Ovary (tissue), 9 donors: ENCODE measurements around the gene TMEM131. TPM values are rescaled to one million over a fixed set of nuclear protein-coding genes. Genes with fewer than 3 reads are reported as not detected.

Source experiments
- DNase-seq, 5 donors: peaks; one replicate each; pipeline ENCODE4 v3.0.0-alpha.2; 2019 to 2020
- H3K27ac ChIP-seq, 2 donors: fragments of 200-600 bp; one replicate each; pipeline versions ENCODE4 v1.5.1 to v1.8.0; 2019 to 2022
- H3K27me3 ChIP-seq: fragments of 200-600 bp; one replicate; pipeline ENCODE4 v1.8.0; 2022
- H3K36me3 ChIP-seq: fragments of 200-600 bp; sonication (generic); one replicate; pipeline ENCODE4 v1.5.1; 2019
- H3K4me1 ChIP-seq: one replicate; pipeline ENCODE4 v1.8.1; 2013; ENCODE audit warnings: mild to moderate bottlenecking, moderate library complexity; ENCODE audit not compliant: insufficient read depth
- H3K4me3 ChIP-seq: fragments of 200-600 bp; sonication (generic); one replicate; pipeline ENCODE4 v1.5.1; 2017
- H3K9me3 ChIP-seq, 2 donors: fragments of 200-600 bp in 1 of 2; sonication (generic) in 1 of 2; one replicate each; pipeline versions ENCODE4 v1.5.1 to v1.8.1; 2013 to 2019; ENCODE audit warnings: mild to moderate bottlenecking in 1 of 2, moderate library complexity in 1 of 2
- CTCF ChIP-seq, 3 donors: fragments of 450-650 bp in 2 of 3; fragments of 200-600 bp in 1 of 3; IDR thresholded peaks; one replicate each; pipeline versions ENCODE4 v1.5.1 to v1.8.0; 2016 to 2022; ENCODE audit warnings: antibody characterized with exemption in 3 of 3, mild to moderate bottlenecking in 1 of 3
- EP300 ChIP-seq: sonication (generic); formaldehyde crosslinking; IDR thresholded peaks from one replicate; pipeline ENCODE4 v1.6.1; 2017; ENCODE audit warnings: antibody characterized with exemption
- POLR2A ChIP-seq: fragments of 450-650 bp; IDR thresholded peaks from one replicate; pipeline ENCODE4 v1.6.1; 2017; ENCODE audit warnings: antibody characterized with exemption, mild to moderate bottlenecking, moderate library complexity
- WGBS, 3 donors: extraction: QIAGEN DNeasy Blood & Tissue Kit in 1 of 3; methylation state at CpG; one replicate each; pipeline versions ENCODE4 v1.1.5 to v1.1.7; 2013 to 2017; 5-methylcytosine and 5-hydroxymethylcytosine counted together
- intact Hi-C, 4 donors: fragments of 100-400 bp; cut with DNase I; formaldehyde crosslinking; loops; one replicate each; pipeline versions ENCODE4 v1.11.0 to v1.15.1; 2022 to 2023
- polyA plus RNA-seq, 2 donors: library from polyadenylated mRNA; stranded (reverse); fragments of 200-250 nt in 1 of 2; fragments of 350-450 nt in 1 of 2; fragmentation: Illumina TruSeq in 1 of 2; extraction: RNeasy Lipid Tissue Mini Kit (QIAGEN cat#74804) in 1 of 2; gene quantifications; one replicate each; pipeline ENCODE4 v1.2.3, GENCODE V29; 2013 to 2014
- total RNA-seq, 7 donors: library from RNA; depleted of rRNA in 2 of 7; stranded (reverse); fragments of >200 nt in 2 of 7; fragmentation: NEBNext Ultra II Directional in 3 of 7; extraction: Animal tissue kit (Norgen Biotek cat#: 25700) in 3 of 7; gene quantifications; one replicate each; pipeline versions ENCODE4 v1.1.0 to v1.2.4, GENCODE V29; 2016 to 2023
- donor health status: DM: no; HTN: no; CAD: no; lungs with moderate emphysema.
- donor health status: DM: no; HTN: no; CAD: no.
- donor health status: Bipolar disorder and iron deficiency.
- donor health status: DM: yes; HTN: yes; CAD: no.
- donor health status: DM: no; HTN: no; CAD: no.
- donor health status: DM: yes; HTN: yes; CAD: no.

Gene TMEM131
- total and polyA plus RNA-seq, 9 donors = 16.1 to 44.0 (median 38.4) TPM

- H3K4me3 ChIP-seq = no peak overlapping the region
- no peak for DNase-seq
- TF ChIP-seq CTCF (IDR thresholded peaks at IDR 0.05) (no peak), EP300 (no peak), POLR2A (no peak)
- intact Hi-C loops = no loop called here
- WGBS, 3 donors = 87 to 93% (median 92%) methylated on average over 12 of the region's 12 CpGs
- no peaks in the 10 kb centered on the region for H3K9me3 ChIP-seq
- no peaks in the 10 kb centered on the region for H3K27me3 ChIP-seq
- no peaks in the 10 kb centered on the region for H3K36me3 ChIP-seq
- H3K27ac ChIP-seq = no peak overlapping the region
- H3K4me1 ChIP-seq = no peaks in the 10 kb centered on the region
Observed at GRCh38 chr2:97754690-97755346, 240.9 kb downstream of the TMEM131 start.

- DNase-seq = no peak
- WGBS, 3 donors = 94 to 97% (median 95%) methylated on average over 3 of the region's 3 CpGs
- Histone ChIP-seq H3K36me3 (no peaks in the 10 kb centered on the region), H3K27ac (no peak overlapping the region), H3K4me1 (no peaks in the 10 kb centered on the region), H3K27me3 (no peaks in the 10 kb centered on the region), H3K4me3 (no peak overlapping the region), H3K9me3 (no peaks in the 10 kb centered on the region)
- intact Hi-C loops = no loop called here
- TF ChIP-seq EP300 (no peak), CTCF (IDR thresholded peaks at IDR 0.05) (no peak), POLR2A (no peak)
Observed at GRCh38 chr2:97752342-97753334, 243.1 kb downstream of the TMEM131 start.

GRCh38 chr2:97751752-97752151, 244.0 kb downstream of the TMEM131 start:
- intact Hi-C loops = no loop called here
- H3K27ac ChIP-seq = no peak overlapping the region
- no peaks in the 10 kb centered on the region for H3K9me3 ChIP-seq
- DNase-seq = no peak
- no peak overlapping the region for H3K4me3 ChIP-seq
- no peaks in the 10 kb centered on the region for H3K4me1 ChIP-seq
- no peaks in the 10 kb centered on the region for H3K36me3 ChIP-seq
- WGBS, 3 donors = 44 to 65% (median 48%) methylated on average over 3 of the region's 3 CpGs
- no peaks in the 10 kb centered on the region for H3K27me3 ChIP-seq
- TF ChIP-seq EP300 = no peak
- TF ChIP-seq CTCF (IDR thresholded peaks at IDR 0.05) = no peak
- TF ChIP-seq POLR2A = no peak

GRCh38 chr2:97750017-97750416, 245.7 kb downstream of the TMEM131 start:
- H3K36me3 ChIP-seq = no peaks in the 10 kb centered on the region
- no peaks in the 10 kb centered on the region for H3K9me3 ChIP-seq
- no peaks in the 10 kb centered on the region for H3K27me3 ChIP-seq
- 96 to 100% (median 98%) methylated on average over 4 of the region's 4 CpGs for WGBS, 3 donors
- H3K4me3 ChIP-seq = no peak overlapping the region
- no peak overlapping the region for H3K27ac ChIP-seq
- no peak for DNase-seq
- intact Hi-C loops = no loop called here
- TF ChIP-seq POLR2A (no peak), CTCF (IDR thresholded peaks at IDR 0.05) (no peak), EP300 (no peak)
- no peaks in the 10 kb centered on the region for H3K4me1 ChIP-seq
